SK-N-SH (cell line): ENCODE measurements around the gene MAGI2. TPM values are rescaled to one million over a fixed set of nuclear protein-coding genes. Genes with fewer than 3 reads are reported as not detected.

Source experiments
- CTCF ChIA-PET: fragments of 300-600, 350-600 bp; formaldehyde crosslinking; extraction: SDS; loops from one replicate; lab custom pipeline; 2021; lab: Yijun Ruan, JAX
- POLR2A ChIA-PET: fragments of 350-600 bp; sonication (Branson Sonifier 250); formaldehyde crosslinking; extraction: SDS; loops from one replicate; lab custom pipeline; 2020; ENCODE audit warnings: antibody characterized with exemption, inconsistent platforms; lab: Yijun Ruan, JAX
- DNase-seq: peaks from one replicate; pipeline ENCODE4 v3.0.0; 2012
- H2AFZ ChIP-seq: fragments of 200-600 bp; sonication (generic); 2 replicates; pipeline ENCODE4 v1.8.1; 2016; ENCODE audit warnings: antibody characterized with exemption, mild to moderate bottlenecking, low read depth
- H3F3A ChIP-seq: fragments of 200-600 bp; sonication (generic); replicated peaks from 2 replicates; pipeline ENCODE3; 2016; ENCODE audit warnings: antibody characterized with exemption, mild to moderate bottlenecking; ENCODE audit not compliant: insufficient read depth
- H3K27ac ChIP-seq, 2 experiments: fragments of 200-500 bp in 1 of 2; fragments of 200-600 bp in 1 of 2; sonication (Bioruptor generic) in 1 of 2; sonication (generic), shearing (Covaris generic) in 1 of 2; 2 replicates each; pipeline versions ENCODE4 v1.5.1 to v1.6.1; 2014 to 2016; ENCODE audit warnings: low read depth in 2 of 2, inconsistent platforms in 1 of 2, low read length in 1 of 2, mild to moderate bottlenecking in 1 of 2, mixed read lengths in 1 of 2
- H3K27me3 ChIP-seq: fragments of 200-600 bp; sonication (generic), shearing (Covaris generic); 2 replicates; pipeline ENCODE4 v1.6.1; 2016; ENCODE audit warnings: mixed run types; ENCODE audit not compliant: insufficient read depth
- H3K36me3 ChIP-seq, 2 experiments: fragments of 200-500 bp in 1 of 2; fragments of 200-600 bp in 1 of 2; sonication (Bioruptor generic) in 1 of 2; sonication (generic) in 1 of 2; replicated peaks in 1 of 2; 2 replicates each; pipeline versions ENCODE3 to v1.5.1; 2014 to 2016; ENCODE audit warnings: low read length in 1 of 2, mild to moderate bottlenecking in 1 of 2; ENCODE audit not compliant: insufficient read depth in 2 of 2, control insufficient read depth in 1 of 2
- H3K4me1 ChIP-seq, 2 experiments: fragments of 200-500 bp in 1 of 2; fragments of 200-600 bp in 1 of 2; sonication (Bioruptor generic) in 1 of 2; sonication (generic), shearing (Covaris generic) in 1 of 2; 2 replicates each; pipeline versions ENCODE4 v1.5.1 to v1.6.1; 2014 to 2016; ENCODE audit warnings: low read depth in 1 of 2, low read length in 1 of 2, mixed run types in 1 of 2; ENCODE audit not compliant: insufficient read depth in 2 of 2, control insufficient read depth in 1 of 2
- H3K4me2 ChIP-seq: fragments of 200-600 bp; sonication (generic), shearing (Covaris generic); 2 replicates; pipeline ENCODE4 v1.6.1; 2017; ENCODE audit warnings: mixed run types
- H3K4me3 ChIP-seq, 2 experiments: fragments of 200-500 bp in 1 of 2; fragments of 200-600 bp in 1 of 2; sonication (Bioruptor generic) in 1 of 2; sonication (generic), shearing (Covaris generic) in 1 of 2; 2 replicates each; pipeline versions ENCODE4 v1.5.1 to v1.8.1; 2014 to 2016; ENCODE audit warnings: low read depth in 2 of 2, inconsistent platforms in 1 of 2, low read length in 1 of 2, mild to moderate bottlenecking in 1 of 2, mixed read lengths in 1 of 2, moderate library complexity in 1 of 2
- H3K79me2 ChIP-seq: fragments of 200-600 bp; sonication (generic); 2 replicates; pipeline ENCODE4 v1.8.1; 2017; ENCODE audit warnings: mild to moderate bottlenecking; ENCODE audit not compliant: insufficient read depth
- H3K9ac ChIP-seq: fragments of 200-600 bp; sonication (generic); 2 replicates; pipeline ENCODE4 v1.6.1; 2017; ENCODE audit warnings: mixed run types
- H3K9me2 ChIP-seq: fragments of 200-600 bp; sonication (generic); 2 replicates; pipeline ENCODE4 v1.6.1; 2017; ENCODE audit warnings: mixed run types
- H3K9me3 ChIP-seq: fragments of 200-600 bp; sonication (generic); 2 replicates; pipeline ENCODE4 v1.6.1; 2017; ENCODE audit warnings: mixed run types, mild to moderate bottlenecking, moderate library complexity
- H4K20me1 ChIP-seq: fragments of 200-600 bp; sonication (generic); 2 replicates; pipeline ENCODE4 v1.6.1; 2017; ENCODE audit warnings: mild to moderate bottlenecking, mixed run types; ENCODE audit not compliant: insufficient read depth
- EP300 ChIP-seq, 2 experiments: IDR thresholded peaks; 2 replicates each; pipeline versions ENCODE4 v1.4.0 to v1.6.1; 2012; ENCODE audit warnings: borderline replicate concordance in 1 of 2, low read depth in 1 of 2, low read length in 1 of 2
- FOSL2 ChIP-seq: IDR thresholded peaks from 2 replicates; pipeline ENCODE4 v1.4.0; 2012; ENCODE audit warnings: low read depth, mild to moderate bottlenecking, moderate library complexity, borderline replicate concordance
- FOXM1 ChIP-seq: IDR thresholded peaks from 2 replicates; pipeline ENCODE4 v1.4.0; 2012; ENCODE audit warnings: low read depth, mild to moderate bottlenecking
- JUND ChIP-seq: IDR thresholded peaks from 2 replicates; pipeline ENCODE4 v1.4.0; 2012
- MXI1 ChIP-seq: IDR thresholded peaks from 2 replicates; pipeline ENCODE4 v1.6.1; 2012; ENCODE audit warnings: mild to moderate bottlenecking, low read depth, low read length, improper control_type of control experiment
- POLR2AphosphoS5 ChIP-seq: IDR thresholded peaks from 2 replicates; pipeline ENCODE4 v1.6.1; 2012; ENCODE audit warnings: low read depth, low read length
- RAD21 ChIP-seq: IDR thresholded peaks from 2 replicates; pipeline ENCODE4 v1.6.1; 2012; ENCODE audit warnings: mild to moderate bottlenecking, low read length
- RFX5 ChIP-seq: IDR thresholded peaks from 2 replicates; pipeline ENCODE4 v1.6.1; 2012; ENCODE audit warnings: mild to moderate bottlenecking, improper control_type of control experiment, low read length
- TAF1 ChIP-seq: IDR thresholded peaks from 2 replicates; pipeline ENCODE4 v1.6.1; 2012; ENCODE audit warnings: low read depth, mild to moderate bottlenecking, low read length, moderate library complexity, borderline replicate concordance
- WGBS: methylation state at CpG from one replicate; pipeline ENCODE4 v1.1.6; 2017; ENCODE audit warnings: low lambda C conversion rate; 5-methylcytosine and 5-hydroxymethylcytosine counted together
- polyA plus RNA-seq, 3 experiments: library from polyadenylated mRNA; depleted of rRNA; stranded (reverse); fragments of >200 nt; gene quantifications; 2 replicates each; pipeline ENCODE4 v1.2.3, GENCODE V29; 2012
- TF ChIP-seq, protein P1 (sequence below): IDR thresholded peaks from 2 replicates; pipeline ENCODE4 v1.4.0; 2012; ENCODE audit warnings: low read depth
- TF ChIP-seq, protein P2 (sequence below): fragments of 150-350 bp; IDR thresholded peaks from 2 replicates; pipeline ENCODE4 v1.6.1; 2016; ENCODE audit warnings: mild to moderate bottlenecking, low read depth, low read length

The MAGI2 gene
- polyA plus RNA-seq, 1 of the 3 experiments (the other 2 are of a cell fraction) = 1.1 TPM

DNA sequence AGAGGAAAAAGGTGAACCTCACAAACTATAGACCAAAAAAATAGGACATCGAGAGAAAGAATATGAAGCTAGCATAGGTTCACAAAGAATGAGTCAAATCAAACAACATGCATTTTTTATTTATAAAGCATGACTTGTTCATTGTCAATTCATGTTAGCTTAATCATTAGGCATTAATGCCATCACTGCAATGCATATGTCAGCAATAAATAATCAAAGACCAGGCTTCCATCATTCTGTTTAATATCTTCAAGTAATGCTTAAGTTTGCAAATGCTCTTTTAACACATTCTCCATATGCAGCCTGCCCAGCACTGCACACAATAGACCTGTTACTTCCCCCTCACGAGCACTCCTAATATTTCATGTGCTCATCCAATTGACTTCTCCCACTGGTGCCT lies 8.9 kb upstream of the MAGI2 start:
- Histone ChIP-seq H3F3A (peaks cover 6% of the 10 kb centered on the region), H3K4me1 (peaks cover 0 to 3% of the 10 kb centered on the region in 2 experiments; a peak in 2 of 4 replicates), H3K4me2 (no peak overlapping the region), H3K27me3 (no peaks in the 10 kb centered on the region), H3K79me2 (peaks cover 4% of the 10 kb centered on the region), H3K9ac (no peak overlapping the region), H3K4me3 (no peak overlapping the region), H2AFZ (no peak overlapping the region), H3K9me2 (no peaks in the 10 kb centered on the region; the same call in 1 of the 2 replicates), H3K9me3 (no peaks in the 10 kb centered on the region), H4K20me1 (no peaks in the 10 kb centered on the region), H3K36me3 (peaks cover 77 to 80% of the 10 kb centered on the region in 2 experiments), H3K27ac (no peak overlapping the region)
- WGBS = 89% methylated on average over 2 of the region's 2 CpGs
- ChIA-PET CTCF (interaction anchor here (0.9 kb wide), 1 partner anchor 9 kb away, joined by 3 read pairs; the partner anchor contains the start of gene MAGI2), POLR2A (no interaction called here)
- DNase-seq = no peak
- TF ChIP-seq RFX5 (no peak), FOXM1 (no peak), JUND (no peak), TAF1 (no peak)
- TF ChIP-seq, protein P1, sequence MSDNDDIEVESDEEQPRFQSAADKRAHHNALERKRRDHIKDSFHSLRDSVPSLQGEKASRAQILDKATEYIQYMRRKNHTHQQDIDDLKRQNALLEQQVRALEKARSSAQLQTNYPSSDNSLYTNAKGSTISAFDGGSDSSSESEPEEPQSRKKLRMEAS = no peak
- TF ChIP-seq, protein P2, sequence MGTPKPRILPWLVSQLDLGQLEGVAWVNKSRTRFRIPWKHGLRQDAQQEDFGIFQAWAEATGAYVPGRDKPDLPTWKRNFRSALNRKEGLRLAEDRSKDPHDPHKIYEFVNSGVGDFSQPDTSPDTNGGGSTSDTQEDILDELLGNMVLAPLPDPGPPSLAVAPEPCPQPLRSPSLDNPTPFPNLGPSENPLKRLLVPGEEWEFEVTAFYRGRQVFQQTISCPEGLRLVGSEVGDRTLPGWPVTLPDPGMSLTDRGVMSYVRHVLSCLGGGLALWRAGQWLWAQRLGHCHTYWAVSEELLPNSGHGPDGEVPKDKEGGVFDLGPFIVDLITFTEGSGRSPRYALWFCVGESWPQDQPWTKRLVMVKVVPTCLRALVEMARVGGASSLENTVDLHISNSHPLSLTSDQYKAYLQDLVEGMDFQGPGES = no peak

DNA sequence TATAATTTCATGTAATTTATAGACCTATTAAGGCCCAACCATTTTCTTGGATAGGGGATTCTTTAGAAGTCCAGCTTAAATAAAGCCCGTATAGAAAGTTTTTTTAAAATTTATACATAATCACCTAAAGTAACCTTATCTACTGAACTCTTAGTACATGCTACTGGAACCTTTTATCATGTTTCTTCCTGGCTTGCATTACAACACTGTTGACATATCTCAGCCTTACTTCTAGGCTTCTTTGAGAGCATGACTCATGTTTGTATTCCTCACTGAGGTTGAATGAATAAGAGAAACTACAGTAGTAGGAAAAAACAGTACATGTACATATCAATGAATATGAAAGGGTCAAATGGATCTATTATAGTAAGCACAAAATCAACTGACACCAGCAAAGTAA lies 8.2 kb upstream of the MAGI2 start:
- no peaks in the 10 kb centered on the region for H3K9me3 ChIP-seq
- no peak overlapping the region for H3K4me3 ChIP-seq
- H3K4me1 ChIP-seq = peaks cover 0 to 3% of the 10 kb centered on the region in 2 experiments; a peak in 2 of 4 replicates
- no peak overlapping the region for H3K9ac ChIP-seq
- no peaks in the 10 kb centered on the region; the same call in 1 of the 2 replicates for H3K9me2 ChIP-seq
- H3F3A ChIP-seq = peaks cover 6% of the 10 kb centered on the region
- DNase-seq = no peak
- H3K27ac ChIP-seq = no peak overlapping the region; a peak in 1 of 4 replicates
- CTCF ChIA-PET = no interaction called here
- H3K79me2 ChIP-seq = peaks cover 11% of the 10 kb centered on the region
- 71% methylated on average over 1 of the region's 1 CpG for WGBS
- no peaks in the 10 kb centered on the region for H4K20me1 ChIP-seq
- no peak overlapping the region for H3K4me2 ChIP-seq
- peaks cover 82% of the 10 kb centered on the region in 2 experiments for H3K36me3 ChIP-seq
- TF ChIP-seq POLR2AphosphoS5 (no peak), FOSL2 (peak; percentile 41; the same call in 1 of the 2 replicates), MXI1 (no peak), FOXM1 (no peak), JUND (peak; percentile 26), EP300 (IDR thresholded peaks at IDR 0.05; ENCODE audit: borderline replicate concordance in 1 of 2, low read depth in 1 of 2, low read length in 1 of 2) (no peak), RAD21 (no peak), RFX5 (no peak)
- no peak overlapping the region for H2AFZ ChIP-seq
- H3K27me3 ChIP-seq = no peaks in the 10 kb centered on the region
- POLR2A ChIA-PET = no interaction called here
